Measurements from ENCODE around the gene SLC4A5. TPM values are rescaled to one million over a fixed set of nuclear protein-coding genes. Genes with fewer than 3 reads are reported as not detected.

Gene SLC4A5
- total RNA-seq, 4 donors from 2014 or later, result 0.24 to 3.8 (median 0.59) TPM

DNA sequence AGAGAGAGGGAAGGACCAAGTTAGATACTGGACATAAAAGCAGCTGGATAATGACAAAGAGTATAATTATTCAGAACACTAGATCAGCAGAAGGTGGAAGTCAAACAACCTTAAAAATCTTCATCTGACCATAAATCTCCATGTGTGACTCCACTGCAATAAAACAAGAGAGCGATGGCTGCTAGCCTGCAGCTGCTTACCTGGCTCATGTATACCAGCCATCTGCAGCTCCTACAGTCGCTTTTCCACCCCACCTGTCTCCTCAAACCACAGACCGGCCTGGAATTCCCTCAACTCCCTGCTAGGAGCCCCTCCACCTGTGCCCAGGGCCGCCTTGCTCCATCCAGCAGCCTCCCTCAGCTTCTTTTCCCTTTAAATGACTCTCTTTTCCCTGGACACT lies 64.5 kb downstream of the SLC4A5 start:
- ATAC-seq (no peak), DNase-seq (no peak)
- Histone ChIP-seq H3K36me3 (no peaks in the 10 kb centered on the region), H3K4me3 (no peak overlapping the region), H3K9me3 (no peaks in the 10 kb centered on the region), H3K27me3 (no peaks in the 10 kb centered on the region), H3K27ac (no peak overlapping the region), H3K4me1 (no peaks in the 10 kb centered on the region)
- intact Hi-C loops (cut with DNase I; ENCODE audit: low total_unique reads) (no loop called here), in situ Hi-C loops (cut with MboI; ENCODE audit: low sequenced_read_pairs in 4 of 4) (no loop called here)
- TF ChIP-seq POLR2A (IDR thresholded peaks at IDR 0.05) (no peak), CTCF (IDR thresholded peaks at IDR 0.05 in 4 of 5, conservative IDR thresholded peaks at IDR 0.05 in 1 of 5) (no peak)

DNA sequence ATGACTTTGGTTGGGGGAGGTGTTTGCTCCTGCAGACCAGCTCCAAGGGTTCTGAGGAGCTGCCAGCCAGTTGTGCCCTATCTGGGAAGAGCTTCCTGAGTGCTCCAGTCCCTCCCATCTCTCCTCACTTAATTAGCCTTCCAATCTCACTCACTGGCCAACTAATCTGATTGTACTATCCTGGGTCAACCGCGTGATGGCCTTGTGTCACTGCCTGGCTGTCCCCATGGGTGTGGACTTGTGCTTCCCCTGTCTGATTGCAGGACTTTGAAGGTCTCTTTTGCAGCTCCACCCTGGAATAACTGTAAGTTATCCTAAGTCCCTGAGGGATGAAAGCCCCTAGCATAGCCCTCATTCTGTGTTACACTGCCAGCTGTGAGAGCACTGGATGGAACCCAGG lies 65.0 kb downstream of the SLC4A5 start:
- intact Hi-C loops (cut with DNase I; ENCODE audit: low total_unique reads) (no loop called here), in situ Hi-C loops (cut with MboI; ENCODE audit: low sequenced_read_pairs in 4 of 4) (no loop called here)
- Histone ChIP-seq H3K9me3 (no peaks in the 10 kb centered on the region), H3K27ac (no peak overlapping the region), H3K4me3 (no peak overlapping the region), H3K27me3 (no peaks in the 10 kb centered on the region), H3K4me1 (no peaks in the 10 kb centered on the region), H3K36me3 (no peaks in the 10 kb centered on the region)
- ATAC-seq (no peak), DNase-seq (no peak)
- TF ChIP-seq POLR2A (IDR thresholded peaks at IDR 0.05), result no peak
- no peak for TF ChIP-seq CTCF (IDR thresholded peaks at IDR 0.05 in 4 of 5, conservative IDR thresholded peaks at IDR 0.05 in 1 of 5)

DNA sequence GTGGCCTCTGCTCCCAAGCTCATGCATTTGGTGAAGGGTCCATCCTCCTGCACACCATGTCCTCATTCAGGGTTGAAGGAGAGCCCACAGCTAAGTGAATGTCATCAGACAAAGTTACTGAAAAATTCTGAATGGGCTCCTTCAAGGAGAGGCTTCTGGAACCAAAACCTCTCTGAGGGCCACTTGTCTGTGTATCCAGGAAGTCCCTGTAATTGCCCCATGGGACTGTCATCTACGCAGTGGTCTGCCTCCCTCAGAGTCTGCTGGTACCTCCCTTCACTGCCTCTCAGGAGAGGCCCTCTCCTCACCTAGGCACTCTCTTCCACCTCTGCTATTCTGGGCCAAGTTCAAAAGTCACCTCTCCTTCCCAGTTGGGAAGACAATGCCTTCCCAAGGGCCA lies 68.0 kb downstream of the SLC4A5 start:
- Histone ChIP-seq H3K4me3 (no peak overlapping the region), H3K36me3 (no peaks in the 10 kb centered on the region), H3K27me3 (no peaks in the 10 kb centered on the region), H3K4me1 (no peaks in the 10 kb centered on the region), H3K9me3 (no peaks in the 10 kb centered on the region), H3K27ac (no peak overlapping the region)
- in situ Hi-C loops (cut with MboI; ENCODE audit: low sequenced_read_pairs in 4 of 4), result no loop called here
- intact Hi-C loops (cut with DNase I; ENCODE audit: low total_unique reads), result no loop called here
- no peak for DNase-seq
- TF ChIP-seq POLR2A (IDR thresholded peaks at IDR 0.05) (no peak), CTCF (IDR thresholded peaks at IDR 0.05 in 4 of 5, conservative IDR thresholded peaks at IDR 0.05 in 1 of 5) (no peak)
- ATAC-seq, result no peak

DNA sequence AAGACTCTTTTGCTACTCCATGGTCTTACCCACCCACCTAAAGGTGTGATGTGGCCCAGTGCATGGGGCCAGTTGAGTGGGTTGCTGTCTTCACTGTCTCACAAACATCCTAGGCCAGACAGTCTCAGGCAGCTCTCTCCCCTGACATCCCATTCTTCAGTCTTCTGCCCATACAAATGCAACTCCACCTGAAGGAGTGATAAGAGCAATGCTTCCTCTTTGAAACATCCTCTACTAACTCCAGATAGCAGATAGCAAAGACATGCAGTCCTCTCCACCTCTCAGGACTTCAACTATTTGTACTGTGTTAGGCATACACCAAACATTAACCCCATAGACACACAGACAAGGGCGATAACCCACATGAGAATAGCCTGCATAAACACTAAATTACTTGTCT lies 73.5 kb downstream of the SLC4A5 start:
- in situ Hi-C loops (cut with MboI; ENCODE audit: low sequenced_read_pairs in 4 of 4), result no loop called here

More for the DNA sequence above, 73.5 kb downstream of the SLC4A5 start:
- Histone ChIP-seq H3K36me3 (no peaks in the 10 kb centered on the region), H3K9me3 (no peaks in the 10 kb centered on the region), H3K27ac (no peak overlapping the region), H3K27me3 (no peaks in the 10 kb centered on the region), H3K4me3 (no peak overlapping the region), H3K4me1 (no peaks in the 10 kb centered on the region)
- DNase-seq (no peak), ATAC-seq (no peak)
- intact Hi-C loops (cut with DNase I; ENCODE audit: low total_unique reads), result no loop called here
- no peak for TF ChIP-seq POLR2A (IDR thresholded peaks at IDR 0.05)
- no peak for TF ChIP-seq CTCF (IDR thresholded peaks at IDR 0.05 in 4 of 5, conservative IDR thresholded peaks at IDR 0.05 in 1 of 5)

All from gastrocnemius medialis (tissue), 4 donors.